A549 (cell line): ENCODE results near the gene NPBWR2. TPM values are rescaled to one million over a fixed set of nuclear protein-coding genes. Genes with fewer than 3 reads are reported as not detected.
A peak's percentile ranks its signal among the peaks of the same experiment; 100 is the strongest.
"Not testable (repeated sequence)": the region's sequence is repeated elsewhere in the genome, so short reads cannot be mapped to it uniquely, and the experiment has no call there.

Experiments used
- ATAC-seq, 2 experiments: fragments of 200-7000 bp in 1 of 2; fragments of >200 bp in 1 of 2; cut with Nextera tagmentation in 1 of 2; cut with Tn5 transposase in 1 of 2; 3 replicates each; pipeline versions ENCODE4 v1.8.0 to v1.9.1; 2018 to 2020; ENCODE audit warnings: mild to moderate bottlenecking in 1 of 2, moderate library complexity in 1 of 2
- CTCF ChIA-PET: fragments of 300-600 bp; sonication (Branson Sonifier 250); formaldehyde crosslinking; extraction: SDS; loops from one replicate; lab custom pipeline; 2021; ENCODE audit warnings: antibody characterized with exemption, inconsistent platforms; lab: Yijun Ruan, JAX
- POLR2A ChIA-PET: fragments of 350-600 bp; formaldehyde crosslinking; extraction: SDS; loops from one replicate; lab custom pipeline; 2021; ENCODE audit warnings: antibody characterized with exemption, inconsistent platforms; lab: Yijun Ruan, JAX
- DNase-seq, 2 experiments: peaks; one replicate each; pipeline versions ENCODE4 v3.0.0 to v3.0.0-alpha.2; 2011 to 2016; ENCODE audit warnings: low read depth in 1 of 2, low spot score in 1 of 2
- FAIRE-seq: peaks from 2 replicates; lab custom pipeline; 2011; peaks lifted over from hg19 to GRCh38; lab: Jason Lieb, UNC
- H3K27ac ChIP-seq, 2 experiments: fragments of >200 bp; sonication (Bioruptor Twin); formaldehyde crosslinking; 3 replicates each; pipeline ENCODE4 v1.5.1; 2016 to 2017
- H3K4me1 ChIP-seq: fragments of >200 bp; sonication (Bioruptor Twin); formaldehyde crosslinking; 3 replicates; pipeline ENCODE4 v1.6.1; 2016
- H3K4me2 ChIP-seq: fragments of >200 bp; sonication (Bioruptor Twin); formaldehyde crosslinking; 3 replicates; pipeline ENCODE4 v1.6.1; 2016
- H3K4me3 ChIP-seq: fragments of >200 bp; sonication (Bioruptor Twin); formaldehyde crosslinking; 3 replicates; pipeline ENCODE4 v1.5.1; 2016
- H3K9me3 ChIP-seq: fragments of >200 bp; sonication (Bioruptor Twin); formaldehyde crosslinking; 3 replicates; pipeline ENCODE4 v1.6.1; 2016
- BCL3 ChIP-seq: fragments of >200 bp; sonication (Bioruptor Twin); formaldehyde crosslinking; IDR thresholded peaks from 3 replicates; pipeline ENCODE4 v1.6.1; 2016
- BHLHE40 ChIP-seq: IDR thresholded peaks from 2 replicates; pipeline ENCODE4 v1.6.1; 2012; ENCODE audit warnings: low read depth, low read length, inconsistent platforms
- CBX8 ChIP-seq: fragments of 200-600 bp; sonication (generic); IDR thresholded peaks from 2 replicates; pipeline ENCODE4 v1.6.1; 2016
- CEBPB ChIP-seq, 2 experiments: fragments of >200 bp in 1 of 2; sonication (Bioruptor Twin) in 1 of 2; formaldehyde crosslinking in 1 of 2; IDR thresholded peaks; 2 replicates each; pipeline ENCODE4 v1.6.1; 2012 to 2016
- CTCF ChIP-seq: fragments of >200 bp; sonication (Bioruptor Twin); formaldehyde crosslinking; IDR thresholded peaks from 3 replicates; pipeline ENCODE4 v1.5.1; 2016
- EHF ChIP-seq: fragments of 250-450 bp; sonication (Bioruptor Pico); IDR thresholded peaks from 2 replicates; pipeline ENCODE4 v1.5.0; 2020; ENCODE audit warnings: mild to moderate bottlenecking
- ELK1 ChIP-seq: fragments of 150-350 bp; IDR thresholded peaks from 2 replicates; pipeline ENCODE4 v1.6.1; 2014; ENCODE audit warnings: low read depth, mild to moderate bottlenecking, low read length
- HOXB5 ChIP-seq: fragments of 250-450 bp; sonication (Bioruptor Pico); IDR thresholded peaks from 2 replicates; pipeline ENCODE4 v1.5.0; 2020; ENCODE audit warnings: mild to moderate bottlenecking, moderate library complexity
- JUNB ChIP-seq: fragments of >200 bp; sonication (Bioruptor Twin); formaldehyde crosslinking; IDR thresholded peaks from 2 replicates; pipeline ENCODE4 v1.6.1; 2016
- KDM5A ChIP-seq: fragments of 200-600 bp; sonication (generic); IDR thresholded peaks from 2 replicates; pipeline ENCODE4 v1.6.1; 2016; ENCODE audit warnings: antibody characterized with exemption, mild to moderate bottlenecking
- MAZ ChIP-seq: fragments of 150-350 bp; IDR thresholded peaks from 2 replicates; pipeline ENCODE4 v1.6.1; 2014; ENCODE audit warnings: antibody characterized with exemption, low read depth, low read length, borderline replicate concordance
- POLR2AphosphoS2 ChIP-seq: conservative IDR thresholded peaks from 2 replicates; pipeline ENCODE4 v1.6.1; 2012; ENCODE audit warnings: low read length, improper control_type of control experiment, inconsistent platforms
- RAD21 ChIP-seq, 2 experiments: fragments of >200 bp in 1 of 2; sonication (Bioruptor Twin) in 1 of 2; formaldehyde crosslinking in 1 of 2; IDR thresholded peaks in 1 of 2; conservative IDR thresholded peaks in 1 of 2; 2 replicates in 1 of 2; 3 replicates in 1 of 2; pipeline ENCODE4 v1.6.1; 2012 to 2018; ENCODE audit warnings: inconsistent platforms in 1 of 2
- RARB ChIP-seq: fragments of 250-450 bp; sonication (Bioruptor Pico); IDR thresholded peaks from 2 replicates; pipeline ENCODE4 v1.8.0; 2021; ENCODE audit warnings: mild to moderate bottlenecking, moderate library complexity
- TFCP2L1 ChIP-seq: fragments of 250-450 bp; sonication (Bioruptor Pico); IDR thresholded peaks from 2 replicates; pipeline ENCODE4 v1.5.0; 2021; ENCODE audit warnings: mild to moderate bottlenecking
- ZFP36 ChIP-seq: fragments of 450-650 bp; IDR thresholded peaks from 2 replicates; pipeline ENCODE4 v1.6.1; 2014; ENCODE audit warnings: borderline replicate concordance; ENCODE audit not compliant: partially characterized antibody
- ZSCAN20 ChIP-seq: fragments of 250-450 bp; sonication (Bioruptor Pico); IDR thresholded peaks from 2 replicates; pipeline ENCODE4 v1.8.0; 2022; ENCODE audit warnings: mild to moderate bottlenecking, moderate library complexity
- WGBS: methylation state at CpG from one replicate; pipeline ENCODE4 v1.1.6; 2017; ENCODE audit errors: missing lambda C conversion rate; 5-methylcytosine and 5-hydroxymethylcytosine counted together
- polyA plus RNA-seq, 4 experiments: library from polyadenylated mRNA; depleted of rRNA in 3 of 4; stranded (reverse); fragments of >200 nt; fragmentation: RNase III in 1 of 4; extraction: RNeasy Plus Mini Kit Qiagen cat#74134 plus additional on column Dnase treatment in 1 of 4; gene quantifications; 2 replicates in 3 of 4; 3 replicates in 1 of 4; pipeline ENCODE4 v1.2.3, GENCODE V29; 2011 to 2017

Gene NPBWR2
- polyA plus RNA-seq, 2 of the 4 experiments (the other 2 are of a cell fraction): not detected

- TF ChIP-seq BCL3: no peak
- no peak for TF ChIP-seq KDM5A
- TF ChIP-seq CTCF: no peak
- no peak for TF ChIP-seq CBX8
- TF ChIP-seq ELK1: no peak
- TF ChIP-seq POLR2AphosphoS2: no peak
- TF ChIP-seq BHLHE40: no peak
- no peak for TF ChIP-seq ZSCAN20 (CRISPR knock-in tag)
Observed at GRCh38 chr20:64137598-64138031, 30.2 kb upstream of the NPBWR2 start (continued).

DNA sequence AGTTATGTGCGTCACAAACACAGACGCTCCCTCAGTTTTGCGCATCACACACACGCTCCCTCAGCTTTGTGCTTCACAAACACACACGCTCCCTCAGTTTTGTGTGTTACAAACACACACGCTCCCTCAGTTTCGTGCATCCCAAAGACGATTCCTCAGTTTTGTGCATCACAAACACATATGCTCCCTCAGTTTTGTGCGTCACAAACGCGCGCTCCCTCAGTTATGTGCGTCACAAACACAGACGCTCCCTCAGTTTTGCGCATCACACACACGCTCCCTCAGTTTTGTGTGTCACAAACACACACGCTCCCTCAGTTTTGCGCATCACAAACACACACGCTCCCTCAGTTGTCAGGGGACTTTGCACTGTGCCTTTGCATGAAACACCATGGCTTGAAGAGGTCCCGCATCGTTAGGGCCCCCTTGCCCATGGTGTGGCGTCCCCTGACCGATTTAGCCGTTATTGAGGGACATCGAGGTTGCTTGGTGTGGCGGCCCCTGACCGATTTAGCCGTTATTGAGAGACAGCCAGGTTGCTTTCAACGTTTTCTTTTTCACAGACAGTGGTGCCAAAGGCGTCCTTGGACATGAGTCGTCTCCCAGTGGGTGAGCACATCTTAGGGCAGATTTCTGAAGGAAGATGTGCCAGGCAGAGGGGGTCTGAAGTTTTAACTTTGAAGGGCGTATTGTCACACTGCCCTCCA, 28.8 kb upstream of the NPBWR2 start:
- POLR2A ChIA-PET: interaction anchor here (0.5 kb wide), 1 partner anchor 138 kb away, joined by 3 read pairs; no protein-coding TSS in a partner anchor
- FAIRE-seq: no peak

GRCh38 chr20:64134744-64135143, 27.4 kb upstream of the NPBWR2 start:
- H3K4me3 ChIP-seq, CTCF ChIA-PET, H3K27ac ChIP-seq, POLR2A ChIA-PET, FAIRE-seq, DNase-seq, ATAC-seq, H3K9me3 ChIP-seq, H3K4me2 ChIP-seq, H3K4me1 ChIP-seq: not testable (repeated sequence)
- 54% methylated on average over 20 of the region's 20 CpGs for WGBS

More for the DNA sequence above, 28.8 kb upstream of the NPBWR2 start:
- Histone ChIP-seq H3K4me1 (no peaks in the 10 kb centered on the region), H3K4me3 (no peak overlapping the region), H3K9me3 (no peaks in the 10 kb centered on the region), H3K27ac (no peak overlapping the region), H3K4me2 (no peak overlapping the region)
- DNase-seq: no peak
- TF ChIP-seq ZSCAN20 (CRISPR knock-in tag) (no peak), EHF (CRISPR knock-in tag) (no peak), HOXB5 (no peak), JUNB (no peak), POLR2AphosphoS2 (no peak), CEBPB (IDR thresholded peaks at IDR 0.05) (no peak), RARB (CRISPR knock-in tag) (no peak), MAZ (no peak), TFCP2L1 (CRISPR knock-in tag) (no peak)
- CTCF ChIA-PET: no interaction called here
- WGBS: 62% methylated on average over 26 of the region's 32 CpGs
- no peak for ATAC-seq

DNA sequence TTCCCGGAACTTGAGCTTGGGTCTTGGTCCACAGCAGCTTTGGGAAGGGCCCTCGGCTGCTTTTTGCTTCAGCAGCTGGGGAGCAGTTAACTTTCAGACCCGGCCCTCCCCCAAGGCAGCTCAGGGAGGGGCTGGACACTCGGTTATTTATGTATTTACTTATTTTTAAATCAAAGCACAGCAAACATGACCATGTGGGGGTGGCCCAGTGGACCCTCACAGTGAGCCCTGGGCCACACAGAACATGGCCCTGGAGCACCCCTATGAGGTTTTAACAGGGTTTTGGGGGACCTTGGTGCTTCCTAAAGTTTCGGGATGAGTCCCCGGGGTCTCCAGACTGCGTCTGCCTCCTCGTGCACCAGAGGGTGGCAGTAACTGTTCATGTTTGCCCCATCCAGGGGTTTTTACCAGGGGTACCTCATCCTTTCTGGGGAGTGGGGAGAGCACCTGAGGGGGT, 26.6 kb upstream of the NPBWR2 start:
- POLR2A ChIA-PET: no interaction called here
- no peak overlapping the region for H3K27ac ChIP-seq
- TF ChIP-seq ZFP36 (no peak), CTCF (0 out of 3 replicates have a peak, but pooled peaks have one; percentile 8), RAD21 (conservative IDR thresholded peaks at IDR 0.05 in 1 of 2, IDR thresholded peaks at IDR 0.05 in 1 of 2) (peak; percentile 18 to 28; a peak in 2 of 5 replicates), JUNB (no peak), HOXB5 (no peak)
- FAIRE-seq (no peak), ATAC-seq (no peak), DNase-seq (no peak)
- no peaks in the 10 kb centered on the region for H3K4me1 ChIP-seq
- no peak overlapping the region for H3K4me2 ChIP-seq
- 4% methylated on average over 8 of the region's 8 CpGs for WGBS
- no peaks in the 10 kb centered on the region; the same call in 2 of the 3 replicates for H3K9me3 ChIP-seq
- H3K4me3 ChIP-seq: no peak overlapping the region
- CTCF ChIA-PET: interaction anchor here (0.6 kb wide), 1 partner anchor 15 kb away, joined by 3 read pairs; no protein-coding TSS in a partner anchor
